Panc1 (cell line): ENCODE results near the gene ANAPC5. TPM values are rescaled to one million over a fixed set of nuclear protein-coding genes. Genes with fewer than 3 reads are reported as not detected.
"Not testable (repeated sequence)": the region's sequence is repeated elsewhere in the genome, so short reads cannot be mapped to it uniquely, and the experiment has no call there.

Experiments used
- ATAC-seq: fragments of 200-7000 bp; cut with Tn5 transposase; 2 replicates; pipeline ENCODE4 v1.9.1; 2020; ENCODE audit warnings: mild to moderate bottlenecking, moderate library complexity
- BruUV-seq: library from RNA; stranded (reverse); fragments of 400-500 nt; replicated peaks from 2 replicates; lab custom pipeline; 2021; lab: Mats Ljungman, UMichigan
- CTCF ChIA-PET: fragments of 300-600 bp; sonication (Branson Sonifier 250); formaldehyde crosslinking; loops from one replicate; lab custom pipeline; 2022; ENCODE audit warnings: antibody characterized with exemption; lab: Charles Lee
- POLR2A ChIA-PET: fragments of 300-600 bp; sonication (Branson Sonifier 250); formaldehyde crosslinking; loops from one replicate; lab custom pipeline; 2022; ENCODE audit warnings: antibody characterized with exemption; lab: Charles Lee
- DNase-seq: peaks from one replicate; pipeline ENCODE4 v3.0.0-alpha.2; 2010; ENCODE audit warnings: low read depth, low spot score
- H3K27ac ChIP-seq: 2 replicates; pipeline ENCODE4 v1.5.1; 2011; ENCODE audit warnings: mild to moderate bottlenecking, low read length, inconsistent platforms
- H3K27me3 ChIP-seq: fragments of 200-500 bp; sonication (Bioruptor generic); 2 replicates; pipeline ENCODE4 v1.6.0; 2014; ENCODE audit warnings: low read length, inconsistent platforms; ENCODE audit not compliant: control insufficient read depth, insufficient read depth
- H3K36me3 ChIP-seq: fragments of 200-500 bp; sonication (Bioruptor generic); 2 replicates; pipeline ENCODE4 v1.5.1; 2014; ENCODE audit warnings: inconsistent platforms, mild to moderate bottlenecking, low read length, moderate library complexity; ENCODE audit not compliant: control insufficient read depth, insufficient read depth
- H3K4me1 ChIP-seq: 2 replicates; pipeline ENCODE4 v1.5.1; 2011; ENCODE audit warnings: inconsistent platforms, mild to moderate bottlenecking, low read length, moderate library complexity; ENCODE audit not compliant: control insufficient read depth, insufficient read depth
- H3K4me3 ChIP-seq, 2 experiments: 2 replicates each; pipeline ENCODE4 v1.5.1; 2011 to 2012; ENCODE audit warnings: low read depth in 2 of 2, low read length in 2 of 2, mild to moderate bottlenecking in 2 of 2, inconsistent platforms in 1 of 2, moderate library complexity in 1 of 2
- H3K9me3 ChIP-seq: fragments of 200-500 bp; sonication (Bioruptor generic); 2 replicates; pipeline ENCODE4 v1.5.1; 2014; ENCODE audit warnings: low read depth, mild to moderate bottlenecking, inconsistent platforms, low read length, moderate library complexity; ENCODE audit not compliant: control insufficient read depth, insufficient read depth
- POLR2AphosphoS5 ChIP-seq: IDR thresholded peaks from 2 replicates; pipeline ENCODE4 v1.6.1; 2012; ENCODE audit warnings: mild to moderate bottlenecking, low read depth, low read length, moderate library complexity
- REST ChIP-seq, 2 experiments: IDR thresholded peaks; 2 replicates each; pipeline ENCODE4 v1.6.1; 2011 to 2012; ENCODE audit warnings: low read depth in 2 of 2, control low read depth in 1 of 2, low read length in 1 of 2, mild to moderate bottlenecking in 1 of 2, moderate library complexity in 1 of 2; ENCODE audit not compliant: insufficient read depth in 1 of 2
- SIN3A ChIP-seq: IDR thresholded peaks from 2 replicates; pipeline ENCODE4 v1.6.1; 2012; ENCODE audit warnings: low read depth, mild to moderate bottlenecking, low read length, moderate library complexity, borderline replicate concordance; ENCODE audit not compliant: insufficient read depth
- TCF7L2 ChIP-seq: IDR thresholded peaks from 2 replicates; pipeline ENCODE4 v1.6.1; 2011; ENCODE audit warnings: mild to moderate bottlenecking, low read depth, low read length, inconsistent platforms
- in situ Hi-C: cut with HindIII; loops from 2 replicates; pipeline ENCODE4 v1.10.0; 2016; ENCODE audit warnings: low sequenced_read_pairs, low pct_unique_long_range_greater_than_20kb
- intact Hi-C: fragments of 100-400 bp; cut with micrococcal nuclease; formaldehyde crosslinking; loops from one replicate; pipeline ENCODE4 v1.10.0; 2022; ENCODE audit not compliant: unreplicated experiment
- total RNA-seq: library from RNA; stranded (reverse); gene quantifications from one replicate; pipeline ENCODE4 v1.2.1, GENCODE V29; 2021; ENCODE audit not compliant: unreplicated experiment
- TF ChIP-seq, protein P1 (sequence below): fragments of 450-650 bp; IDR thresholded peaks from 2 replicates; pipeline ENCODE4 v1.5.1; 2017; ENCODE audit warnings: mild to moderate bottlenecking

The ANAPC5 gene
- total RNA-seq, 1 experiment from 2014 or later, result 101 TPM

GRCh38 chr12:121378736-121379135 lies 26.5 kb upstream of the ANAPC5 start:
- H3K9me3 ChIP-seq, result no peaks in the 10 kb centered on the region
- H3K27ac ChIP-seq, result no peak overlapping the region
- in situ Hi-C loops, result no loop called here
- ChIA-PET POLR2A (interaction anchor here (0.6 kb wide), 2 partner anchors 26 to 49 kb away, joined by 3 read pairs; no protein-coding TSS in a partner anchor), CTCF (no interaction called here)
- H3K4me3 ChIP-seq, result no peak overlapping the region
- no peaks in the 10 kb centered on the region for H3K36me3 ChIP-seq
- no peak for TF ChIP-seq TCF7L2
- TF ChIP-seq, protein P1, sequence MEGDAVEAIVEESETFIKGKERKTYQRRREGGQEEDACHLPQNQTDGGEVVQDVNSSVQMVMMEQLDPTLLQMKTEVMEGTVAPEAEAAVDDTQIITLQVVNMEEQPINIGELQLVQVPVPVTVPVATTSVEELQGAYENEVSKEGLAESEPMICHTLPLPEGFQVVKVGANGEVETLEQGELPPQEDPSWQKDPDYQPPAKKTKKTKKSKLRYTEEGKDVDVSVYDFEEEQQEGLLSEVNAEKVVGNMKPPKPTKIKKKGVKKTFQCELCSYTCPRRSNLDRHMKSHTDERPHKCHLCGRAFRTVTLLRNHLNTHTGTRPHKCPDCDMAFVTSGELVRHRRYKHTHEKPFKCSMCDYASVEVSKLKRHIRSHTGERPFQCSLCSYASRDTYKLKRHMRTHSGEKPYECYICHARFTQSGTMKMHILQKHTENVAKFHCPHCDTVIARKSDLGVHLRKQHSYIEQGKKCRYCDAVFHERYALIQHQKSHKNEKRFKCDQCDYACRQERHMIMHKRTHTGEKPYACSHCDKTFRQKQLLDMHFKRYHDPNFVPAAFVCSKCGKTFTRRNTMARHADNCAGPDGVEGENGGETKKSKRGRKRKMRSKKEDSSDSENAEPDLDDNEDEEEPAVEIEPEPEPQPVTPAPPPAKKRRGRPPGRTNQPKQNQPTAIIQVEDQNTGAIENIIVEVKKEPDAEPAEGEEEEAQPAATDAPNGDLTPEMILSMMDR, result no peak
- no peak for TF ChIP-seq POLR2AphosphoS5
- no peak for TF ChIP-seq REST (IDR thresholded peaks at IDR 0.05; ENCODE audit: insufficient read depth in 1 of 2, low read depth in 2 of 2, low read length in 1 of 2)
- no peak for TF ChIP-seq SIN3A
- no peaks in the 10 kb centered on the region for H3K27me3 ChIP-seq
- BruUV-seq, result no TSS peak
- no peaks in the 10 kb centered on the region for H3K4me1 ChIP-seq
- DNase-seq, result no peak
- intact Hi-C loops, result no loop called here
- peak; percentile 53; the same call in 1 of the 2 replicates for ATAC-seq

DNA sequence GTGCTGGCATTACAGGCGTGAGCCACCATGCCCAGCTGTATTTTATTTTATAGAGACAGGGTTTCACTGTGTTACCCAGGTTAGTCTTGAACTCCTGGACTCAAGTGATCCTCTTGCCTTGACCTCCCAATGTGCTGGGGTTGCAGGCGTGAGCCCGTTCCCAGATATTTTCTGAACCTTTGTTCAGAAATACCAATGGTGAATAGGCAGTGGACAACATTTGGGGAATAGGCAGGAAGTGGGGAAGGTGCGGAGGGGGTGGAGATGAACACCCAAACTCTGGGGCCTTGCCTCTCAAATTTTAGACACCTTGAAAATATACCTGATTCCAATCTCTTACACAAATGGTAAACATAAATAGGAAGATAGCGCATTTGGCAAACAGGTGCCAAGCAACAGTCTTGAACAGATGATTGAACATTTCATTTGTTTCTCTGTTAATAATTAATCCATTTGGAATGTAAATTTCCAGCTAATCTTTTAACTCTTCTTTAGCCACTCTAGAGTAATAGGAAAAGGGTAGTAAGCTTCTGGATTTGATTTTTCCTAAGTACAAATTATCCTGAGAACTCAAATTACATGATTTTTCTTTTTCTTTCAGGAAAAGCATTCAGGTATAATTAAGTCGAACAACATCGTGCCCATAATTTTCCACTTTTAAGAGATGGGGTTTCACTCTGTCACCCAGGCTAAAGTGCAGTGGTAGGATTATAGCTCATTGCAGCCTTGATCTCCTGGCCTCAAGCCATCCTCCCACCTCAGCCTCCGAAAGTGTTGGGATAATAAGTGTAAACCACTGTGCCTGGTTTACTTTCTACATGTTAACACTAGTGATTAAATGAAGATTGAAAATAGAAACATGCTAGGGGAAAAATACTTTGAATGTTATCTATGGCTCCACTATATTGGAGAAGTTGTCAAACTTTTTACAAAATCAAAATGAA lies 24.8 kb upstream of the ANAPC5 start:
- Histone ChIP-seq H3K27me3 (no peaks in the 10 kb centered on the region), H3K4me1 (no peaks in the 10 kb centered on the region), H3K27ac (no peak overlapping the region), H3K36me3 (no peaks in the 10 kb centered on the region), H3K4me3 (no peak overlapping the region), H3K9me3 (no peaks in the 10 kb centered on the region)
- ChIA-PET POLR2A (no interaction called here), CTCF (no interaction called here)
- in situ Hi-C loops, result no loop called here
- intact Hi-C loops, result no loop called here
- DNase-seq, result no peak
- no peak for TF ChIP-seq SIN3A
- TF ChIP-seq TCF7L2, result no peak
- TF ChIP-seq POLR2AphosphoS5, result no peak
- TF ChIP-seq REST (IDR thresholded peaks at IDR 0.05; ENCODE audit: insufficient read depth in 1 of 2, low read depth in 2 of 2, low read length in 1 of 2), result no peak
- TF ChIP-seq, protein P1, result no peak
- BruUV-seq, result no TSS peak
- no peak for ATAC-seq

GRCh38 chr12:121374945-121375584 lies 22.9 kb upstream of the ANAPC5 start:
- CTCF ChIA-PET, in situ Hi-C loops: not testable (repeated sequence)

More at GRCh38 chr12:121374945-121375584, 22.9 kb upstream of the ANAPC5 start:
- H3K27ac ChIP-seq, H3K27me3 ChIP-seq, H3K9me3 ChIP-seq, H3K4me1 ChIP-seq, ATAC-seq, POLR2A ChIA-PET, BruUV-seq, intact Hi-C loops, H3K4me3 ChIP-seq, H3K36me3 ChIP-seq, DNase-seq: not testable (repeated sequence)
